Stomach (tissue), 4 donors: Measurements from ENCODE around the gene INPP5J.

Experiments used
- CTCF ChIP-seq, 7 experiments: fragments of 450-650 bp in 4 of 7; fragments of 200-600 bp in 3 of 7; sonication (generic) in 3 of 7; IDR thresholded peaks; one replicate each; pipeline ENCODE4 v1.5.1; 2016 to 2019; ENCODE audit warnings: antibody characterized with exemption in 7 of 7, control low read depth in 2 of 7, mild to moderate bottlenecking in 1 of 7
- EP300 ChIP-seq: sonication (generic); formaldehyde crosslinking; IDR thresholded peaks from one replicate; pipeline ENCODE4 v1.6.1; 2017; ENCODE audit warnings: antibody characterized with exemption
- POLR2AphosphoS5 ChIP-seq, 3 donors: sonication (generic); formaldehyde crosslinking; IDR thresholded peaks; one replicate each; pipeline ENCODE4 v1.6.1; 2016; ENCODE audit warnings: antibody characterized with exemption in 3 of 3

- TF ChIP-seq CTCF (IDR thresholded peaks at IDR 0.05) (no peak), POLR2AphosphoS5 (IDR thresholded peaks at IDR 0.05) (no peak), EP300 (no peak)
Observed at GRCh38 chr22:31099386-31099785, 23.4 kb upstream of the INPP5J start.
